Osteoblast (primary cell): ENCODE data around the gene BCL11A. TPM values are rescaled to one million over a fixed set of nuclear protein-coding genes. Genes with fewer than 3 reads are reported as not detected.

ENCODE experiments used
- DNase-seq: peaks from one replicate; pipeline ENCODE4 v3.0.0; 2011; ENCODE audit warnings: low spot score, mixed read lengths; ENCODE audit not compliant: insufficient read length; ENCODE audit errors: missing footprints
- H2AFZ ChIP-seq: 2 replicates; pipeline ENCODE4 v1.6.0; 2011; ENCODE audit warnings: mild to moderate bottlenecking, low read length
- H3K27ac ChIP-seq: 2 replicates; pipeline ENCODE4 v1.5.1; 2011; ENCODE audit warnings: mild to moderate bottlenecking, low read depth, low read length, moderate library complexity
- H3K27me3 ChIP-seq: 2 replicates; pipeline ENCODE4 v1.6.0; 2012; ENCODE audit warnings: mild to moderate bottlenecking, control low read depth, inconsistent platforms, low read length, moderate library complexity; ENCODE audit not compliant: insufficient read depth
- H3K36me3 ChIP-seq: 2 replicates; pipeline ENCODE4 v1.5.1; 2011; ENCODE audit warnings: mild to moderate bottlenecking, low read length, control low read depth, moderate library complexity; ENCODE audit not compliant: insufficient read depth
- H3K4me1 ChIP-seq: 2 replicates; pipeline ENCODE4 v1.5.1; 2011; ENCODE audit warnings: mild to moderate bottlenecking, low read length, control low read depth, moderate library complexity; ENCODE audit not compliant: insufficient read depth
- H3K4me2 ChIP-seq: 2 replicates; pipeline ENCODE4 v1.6.0; 2011; ENCODE audit warnings: mild to moderate bottlenecking, low read length; ENCODE audit not compliant: insufficient read depth
- H3K4me3 ChIP-seq: fragments of 200-600 bp; sonication (generic); 3 replicates; pipeline ENCODE4 v1.5.1; 2012; ENCODE audit warnings: mild to moderate bottlenecking, low read length, inconsistent platforms; ENCODE audit not compliant: insufficient read depth
- H3K79me2 ChIP-seq: 2 replicates; pipeline ENCODE4 v1.6.0; 2012; ENCODE audit warnings: mild to moderate bottlenecking, low read length, control low read depth, inconsistent platforms; ENCODE audit not compliant: insufficient read depth
- H3K9me3 ChIP-seq: 2 replicates; pipeline ENCODE4 v1.5.1; 2011; ENCODE audit warnings: low read depth, low read length, control low read depth
- H4K20me1 ChIP-seq: 2 replicates; pipeline ENCODE4 v1.6.0; 2012; ENCODE audit warnings: mild to moderate bottlenecking, low read length, control low read depth; ENCODE audit not compliant: insufficient read depth
- CTCF ChIP-seq: IDR thresholded peaks from 2 replicates; pipeline ENCODE4 v1.5.1; 2011; ENCODE audit warnings: mild to moderate bottlenecking, low read depth, low read length, moderate library complexity; ENCODE audit errors: extremely low read depth
- total RNA-seq: library from RNA; depleted of rRNA; stranded (reverse); fragments of >200 nt; gene quantifications from 2 replicates; pipeline ENCODE4 v1.2.3, GENCODE V29; 2012

Gene BCL11A
- total RNA-seq, 1 donor, result 1.4 TPM

DNA sequence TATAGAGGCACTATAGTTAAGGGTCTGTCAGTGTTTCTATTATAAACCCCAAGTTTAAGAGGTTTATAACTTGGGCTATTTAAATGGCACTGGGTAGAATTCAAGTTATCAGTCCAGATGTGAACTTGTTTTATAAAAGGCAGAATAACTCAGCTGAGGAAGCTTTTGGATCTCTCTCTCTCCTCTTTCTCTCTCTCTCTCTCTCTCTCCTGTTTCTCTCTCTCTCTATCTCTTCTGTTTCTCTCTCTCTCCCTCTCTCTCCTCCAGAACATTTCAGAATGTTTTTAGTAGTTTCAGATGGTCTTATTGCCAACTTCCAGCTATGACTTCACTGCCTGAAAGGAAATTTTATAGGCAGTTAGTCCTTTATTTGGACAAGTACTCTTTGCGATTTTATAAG lies 6.4 kb upstream of the BCL11A start:
- no peak for TF ChIP-seq CTCF
- H3K79me2 ChIP-seq, result no peaks in the 10 kb centered on the region
- H3K36me3 ChIP-seq, result no peaks in the 10 kb centered on the region
- H3K4me1 ChIP-seq, result no peaks in the 10 kb centered on the region
- H3K9me3 ChIP-seq, result no peaks in the 10 kb centered on the region
- DNase-seq, result no peak
- no peak overlapping the region for H3K27ac ChIP-seq
- H3K4me3 ChIP-seq, result no peak overlapping the region
- no peak overlapping the region for H3K4me2 ChIP-seq
- no peak overlapping the region for H2AFZ ChIP-seq
- H3K27me3 ChIP-seq, result peaks cover 46% of the 10 kb centered on the region
- no peaks in the 10 kb centered on the region for H4K20me1 ChIP-seq

DNA sequence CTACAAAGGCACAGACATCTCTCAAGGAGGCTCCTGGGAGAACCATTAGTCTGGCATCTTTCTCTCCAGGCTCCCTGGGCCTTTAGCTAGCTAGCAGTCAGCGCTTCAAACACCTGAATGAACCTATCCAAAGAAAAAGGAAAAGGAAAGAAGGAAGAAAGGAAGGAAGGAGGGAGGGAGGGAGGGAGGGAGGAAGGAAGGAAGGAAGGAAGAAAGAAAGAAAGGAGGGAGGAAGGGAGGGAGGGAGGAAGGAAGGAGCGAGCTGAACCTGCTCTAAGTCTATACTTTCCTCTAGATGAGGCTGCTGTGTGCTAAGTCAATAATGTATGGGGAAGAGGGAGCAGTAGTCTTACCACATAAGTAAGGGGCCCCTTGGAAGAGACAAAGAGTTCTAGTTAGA lies 5.1 kb upstream of the BCL11A start:
- Histone ChIP-seq H3K4me2 (no peak overlapping the region), H3K36me3 (no peaks in the 10 kb centered on the region), H3K4me1 (no peaks in the 10 kb centered on the region), H3K27me3 (peaks cover 50% of the 10 kb centered on the region), H3K4me3 (no peak overlapping the region), H3K27ac (no peak overlapping the region), H3K9me3 (no peaks in the 10 kb centered on the region), H3K79me2 (no peaks in the 10 kb centered on the region), H4K20me1 (no peaks in the 10 kb centered on the region), H2AFZ (no peak overlapping the region)
- no peak for TF ChIP-seq CTCF
- DNase-seq, result no peak

GRCh38 chr2:60557486-60557864 lies 4.0 kb upstream of the BCL11A start:
- Histone ChIP-seq H3K4me3 (no peak overlapping the region), H3K4me2 (no peak overlapping the region), H3K27ac (no peak overlapping the region), H3K4me1 (peaks cover 5% of the 10 kb centered on the region), H3K9me3 (no peaks in the 10 kb centered on the region), H3K79me2 (no peaks in the 10 kb centered on the region), H3K27me3 (peaks cover 56% of the 10 kb centered on the region), H2AFZ (no peak overlapping the region), H3K36me3 (no peaks in the 10 kb centered on the region), H4K20me1 (no peaks in the 10 kb centered on the region)
- no peak for DNase-seq
- no peak for TF ChIP-seq CTCF

DNA sequence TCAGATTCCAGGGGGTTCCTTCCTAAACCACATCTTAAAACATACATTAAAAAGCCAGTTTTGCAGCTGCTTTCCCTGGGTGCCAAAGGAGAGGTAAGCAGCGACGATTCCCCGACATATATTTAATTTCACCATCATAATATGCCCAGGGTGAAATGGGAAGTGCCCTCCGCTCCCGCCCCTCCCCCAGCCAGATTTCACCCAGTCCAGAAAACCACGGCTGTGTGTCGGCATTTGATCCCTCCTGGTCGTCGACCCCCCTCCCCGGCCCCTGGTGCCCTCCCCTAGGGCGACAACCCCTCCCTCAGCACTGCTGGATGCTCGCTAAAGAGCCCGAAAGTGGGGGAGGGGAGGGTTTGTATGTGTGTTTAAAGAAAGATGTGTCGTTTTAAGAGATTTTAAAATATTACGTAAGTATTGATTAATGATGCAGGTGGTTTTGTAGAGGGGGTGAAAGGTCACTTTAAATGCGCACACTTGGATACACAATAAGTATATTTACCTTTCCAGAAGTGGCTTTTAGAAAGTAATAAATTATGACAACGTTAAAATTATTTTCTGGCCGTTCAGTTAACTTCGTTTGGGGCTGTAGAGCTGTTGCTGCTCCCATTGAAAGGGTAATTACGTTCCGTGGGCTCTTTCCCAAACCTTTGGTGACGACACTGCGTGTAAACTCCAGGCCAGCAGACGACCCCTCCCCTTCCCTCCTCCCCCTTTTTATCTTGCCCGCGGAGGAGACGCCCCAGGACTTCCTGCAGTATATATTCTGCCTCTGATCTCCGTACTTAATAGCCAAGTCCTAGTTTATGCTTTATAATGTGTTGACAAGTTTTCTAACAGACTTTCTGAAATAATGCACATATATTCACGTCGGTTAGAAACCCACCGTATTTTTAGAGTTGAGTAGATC lies 3.4 kb upstream of the BCL11A start:
- Histone ChIP-seq H3K27me3 (peaks cover 60% of the 10 kb centered on the region), H3K27ac (no peak overlapping the region), H3K4me3 (no peak overlapping the region), H3K4me1 (peaks cover 5% of the 10 kb centered on the region), H2AFZ (no peak overlapping the region), H4K20me1 (no peaks in the 10 kb centered on the region), H3K9me3 (no peaks in the 10 kb centered on the region), H3K79me2 (no peaks in the 10 kb centered on the region), H3K36me3 (no peaks in the 10 kb centered on the region), H3K4me2 (no peak overlapping the region)
- DNase-seq, result no peak
- TF ChIP-seq CTCF, result no peak
